Natural killer cell (primary cell): ENCODE measurements around the gene PRDX6. TPM values are rescaled to one million over a fixed set of nuclear protein-coding genes. Genes with fewer than 3 reads are reported as not detected.
"Not testable (repeated sequence)": the region's sequence is repeated elsewhere in the genome, so short reads cannot be mapped to it uniquely, and the experiment has no call there.

Source experiments
- ATAC-seq, 3 donors: fragments of 150-1000 bp in 2 of 3; fragments of 200-7000 bp in 1 of 3; cut with Tn5 transposase; 1 replicate in 1 of 3; 2 replicates in 2 of 3; pipeline ENCODE4 v1.10.0; 2021; ENCODE audit warnings: mild to moderate bottlenecking in 2 of 3, moderate library complexity in 2 of 3
- DNase-seq, 2 donors: peaks; one replicate each; pipeline versions ENCODE4 v3.0.0 to v3.0.0-alpha.2; 2013 to 2021; ENCODE audit warnings: mixed read lengths in 1 of 2
- H3K27ac ChIP-seq: one replicate; pipeline ENCODE4 v1.5.1; 2013; ENCODE audit warnings: mild to moderate bottlenecking, low read length
- H3K27me3 ChIP-seq: one replicate; pipeline ENCODE4 v1.6.1; 2013; ENCODE audit warnings: low read length; ENCODE audit not compliant: control insufficient read depth, insufficient read depth
- H3K36me3 ChIP-seq: one replicate; pipeline ENCODE4 v1.6.1; 2013; ENCODE audit warnings: low read length; ENCODE audit not compliant: control insufficient read depth, insufficient read depth
- H3K4me1 ChIP-seq: one replicate; pipeline ENCODE4 v1.6.1; 2013; ENCODE audit warnings: low read length; ENCODE audit not compliant: control insufficient read depth, insufficient read depth
- H3K4me3 ChIP-seq: one replicate; pipeline ENCODE4 v1.5.1; 2013; ENCODE audit warnings: low read length
- H3K9me3 ChIP-seq: one replicate; pipeline ENCODE4 v1.6.1; 2013; ENCODE audit warnings: low read length; ENCODE audit not compliant: control insufficient read depth, insufficient read depth
- H3K27ac Mint-ChIP-seq, 2 donors: one replicate each; pipeline ENCODE4 v1.8.0; 2022; ENCODE audit warnings: mild to moderate bottlenecking in 2 of 2, mixed read lengths in 2 of 2, moderate library complexity in 1 of 2
- H3K27me3 Mint-ChIP-seq, 2 donors: one replicate each; pipeline ENCODE4 v1.8.0; 2022; ENCODE audit warnings: low read depth in 2 of 2, mixed read lengths in 2 of 2
- H3K36me3 Mint-ChIP-seq: one replicate; pipeline ENCODE4 v1.8.0; 2022; ENCODE audit warnings: mixed read lengths
- H3K4me1 Mint-ChIP-seq, 2 donors: one replicate each; pipeline ENCODE4 v1.8.0; 2022; ENCODE audit warnings: mixed read lengths in 2 of 2
- H3K4me3 Mint-ChIP-seq: one replicate; pipeline ENCODE4 v1.8.0; 2022; ENCODE audit warnings: mild to moderate bottlenecking, moderate library complexity, mixed read lengths
- H3K9me3 Mint-ChIP-seq, 2 donors: one replicate each; pipeline ENCODE4 v1.8.0; 2022; ENCODE audit warnings: mixed read lengths in 2 of 2
- WGBS: methylation state at CpG from one replicate; pipeline ENCODE4 v1.1.7; 2013; ENCODE audit warnings: missing lambda C conversion rate; ENCODE audit not compliant: insufficient coverage; 5-methylcytosine and 5-hydroxymethylcytosine counted together
- intact Hi-C: fragments of 100-400 bp; cut with micrococcal nuclease; formaldehyde crosslinking; loops from one replicate; pipeline ENCODE4 v1.14.2; 2022
- total RNA-seq, 4 donors: library from RNA; stranded (reverse); fragments of 120-200 nt in 1 of 4; gene quantifications; one replicate each; pipeline versions ENCODE4 v1.2.3 to v1.2.4, GENCODE V29; 2013 to 2022
- TF ChIP-seq, protein P1 (sequence below): fragments of 200-600 bp; IDR thresholded peaks from one replicate; pipeline ENCODE4 v1.8.0; 2022; ENCODE audit warnings: antibody characterized with exemption

Gene PRDX6
- total RNA-seq, 3 donors from 2014 or later (not counting 1 experiment from before 2014, with no cell fraction given) = 95.2 to 99.9 (median 99.9) TPM

DNA sequence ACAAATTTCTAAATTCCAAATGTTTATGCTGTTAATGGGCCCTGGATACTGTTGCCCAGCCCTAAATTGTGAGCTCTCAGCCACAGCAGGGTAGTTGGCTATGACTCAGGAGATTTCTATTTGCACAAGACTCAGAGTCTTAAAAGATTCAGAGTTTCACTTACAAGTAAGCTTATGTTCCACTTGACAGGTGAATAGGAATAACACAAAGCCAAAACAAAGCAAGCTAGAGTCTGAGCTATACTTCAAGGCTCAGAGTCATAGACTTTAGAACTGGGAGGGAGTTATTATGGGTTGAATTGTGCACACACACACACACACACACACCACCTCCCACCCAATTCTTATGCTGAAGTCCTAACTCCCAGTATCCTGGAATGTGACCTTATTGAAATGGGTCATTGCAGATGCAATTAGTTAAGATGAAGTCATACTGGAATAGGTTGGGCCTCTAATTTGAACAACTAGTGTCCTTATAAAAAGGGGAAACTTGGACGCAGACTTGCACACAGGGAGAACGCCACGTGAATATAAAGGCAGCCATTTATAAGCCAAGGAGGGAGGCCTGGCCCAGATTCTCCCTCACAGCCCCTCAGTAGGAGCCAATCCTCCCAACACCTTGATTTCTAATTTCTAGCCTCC is 30.2 kb downstream of the PRDX6 start:
- H3K27me3 ChIP-seq = no peaks in the 10 kb centered on the region
- 98% methylated on average over 3 of the region's 3 CpGs for WGBS
- DNase-seq (no peak), ATAC-seq (no peak)
- Mint-ChIP-seq H3K4me1 (no peaks in the 10 kb centered on the region), H3K36me3 (no peaks in the 10 kb centered on the region), H3K9me3 (no peaks in the 10 kb centered on the region), H3K27me3 (no peaks in the 10 kb centered on the region), H3K4me3 (no peak overlapping the region), H3K27ac (no peak overlapping the region)
- TF ChIP-seq, protein P1, sequence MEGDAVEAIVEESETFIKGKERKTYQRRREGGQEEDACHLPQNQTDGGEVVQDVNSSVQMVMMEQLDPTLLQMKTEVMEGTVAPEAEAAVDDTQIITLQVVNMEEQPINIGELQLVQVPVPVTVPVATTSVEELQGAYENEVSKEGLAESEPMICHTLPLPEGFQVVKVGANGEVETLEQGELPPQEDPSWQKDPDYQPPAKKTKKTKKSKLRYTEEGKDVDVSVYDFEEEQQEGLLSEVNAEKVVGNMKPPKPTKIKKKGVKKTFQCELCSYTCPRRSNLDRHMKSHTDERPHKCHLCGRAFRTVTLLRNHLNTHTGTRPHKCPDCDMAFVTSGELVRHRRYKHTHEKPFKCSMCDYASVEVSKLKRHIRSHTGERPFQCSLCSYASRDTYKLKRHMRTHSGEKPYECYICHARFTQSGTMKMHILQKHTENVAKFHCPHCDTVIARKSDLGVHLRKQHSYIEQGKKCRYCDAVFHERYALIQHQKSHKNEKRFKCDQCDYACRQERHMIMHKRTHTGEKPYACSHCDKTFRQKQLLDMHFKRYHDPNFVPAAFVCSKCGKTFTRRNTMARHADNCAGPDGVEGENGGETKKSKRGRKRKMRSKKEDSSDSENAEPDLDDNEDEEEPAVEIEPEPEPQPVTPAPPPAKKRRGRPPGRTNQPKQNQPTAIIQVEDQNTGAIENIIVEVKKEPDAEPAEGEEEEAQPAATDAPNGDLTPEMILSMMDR = no peak
- no peaks in the 10 kb centered on the region for H3K36me3 ChIP-seq
- intact Hi-C loops = no loop called here
- H3K27ac ChIP-seq = no peak overlapping the region
- no peak overlapping the region for H3K4me3 ChIP-seq
- no peaks in the 10 kb centered on the region for H3K9me3 ChIP-seq
- no peaks in the 10 kb centered on the region for H3K4me1 ChIP-seq

DNA sequence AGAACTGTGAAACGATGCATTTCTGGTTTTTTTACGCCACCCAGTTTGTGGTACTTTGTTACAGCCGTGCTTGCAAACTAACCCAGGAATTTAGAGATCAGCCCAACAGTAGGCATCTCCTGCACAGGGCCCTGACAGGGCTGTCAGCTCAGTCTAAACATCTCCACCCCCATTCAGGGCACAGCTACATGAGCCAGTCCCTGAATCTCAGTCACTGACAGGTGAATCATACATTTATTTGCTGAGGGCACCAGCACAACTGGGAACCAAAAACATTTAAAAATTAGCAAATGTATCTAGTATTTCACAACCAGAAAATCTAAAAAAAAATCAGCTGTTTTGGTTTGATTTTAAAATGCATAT is 30.7 kb downstream of the PRDX6 start:
- Mint-ChIP-seq H3K36me3 (no peaks in the 10 kb centered on the region), H3K27me3 (no peaks in the 10 kb centered on the region), H3K4me1 (no peaks in the 10 kb centered on the region), H3K27ac (no peak overlapping the region), H3K4me3 (no peak overlapping the region), H3K9me3 (no peaks in the 10 kb centered on the region)
- H3K4me1 ChIP-seq = no peaks in the 10 kb centered on the region
- 91% methylated on average over 3 of the region's 3 CpGs for WGBS
- TF ChIP-seq, protein P1 = no peak
- ATAC-seq (no peak), DNase-seq (no peak)
- intact Hi-C loops = no loop called here
- no peaks in the 10 kb centered on the region for H3K9me3 ChIP-seq
- no peak overlapping the region for H3K27ac ChIP-seq
- no peaks in the 10 kb centered on the region for H3K27me3 ChIP-seq
- H3K36me3 ChIP-seq = no peaks in the 10 kb centered on the region
- no peak overlapping the region for H3K4me3 ChIP-seq

DNA sequence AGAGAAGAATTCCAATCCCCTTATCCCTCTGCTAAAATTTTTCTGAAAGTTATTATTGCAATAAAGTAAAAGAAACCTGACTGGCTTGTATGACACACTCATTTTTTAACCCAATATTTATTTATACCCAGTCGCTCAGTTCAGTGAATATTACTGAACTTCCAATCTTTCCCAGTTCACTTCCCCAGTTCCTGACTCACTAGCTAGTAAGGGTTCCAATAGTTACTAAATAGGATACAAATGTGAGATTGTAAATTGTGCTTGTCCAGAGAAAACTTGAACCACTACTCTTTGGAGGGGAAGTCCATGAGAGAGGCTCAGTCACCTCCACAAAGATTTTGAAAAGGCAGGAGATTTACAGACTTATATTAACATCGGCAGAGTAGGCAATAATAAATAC is 31.4 kb downstream of the PRDX6 start:
- no peak overlapping the region for H3K4me3 ChIP-seq
- no peak for ATAC-seq
- H3K27me3 ChIP-seq = no peaks in the 10 kb centered on the region
- Mint-ChIP-seq H3K9me3 (peaks cover 2% of the 10 kb centered on the region in 2 donors), H3K4me3 (no peak overlapping the region), H3K36me3 (peaks cover 3% of the 10 kb centered on the region), H3K27ac (no peak overlapping the region), H3K4me1 (no peaks in the 10 kb centered on the region), H3K27me3 (peaks cover 3 to 5% of the 10 kb centered on the region in 2 donors)
- intact Hi-C loops = no loop called here
- no peaks in the 10 kb centered on the region for H3K9me3 ChIP-seq
- 100% methylated on average over 2 of the region's 2 CpGs for WGBS
- TF ChIP-seq, protein P1 = no peak
- no peak for DNase-seq
- no peaks in the 10 kb centered on the region for H3K36me3 ChIP-seq
- no peak overlapping the region for H3K27ac ChIP-seq
- no peaks in the 10 kb centered on the region for H3K4me1 ChIP-seq

DNA sequence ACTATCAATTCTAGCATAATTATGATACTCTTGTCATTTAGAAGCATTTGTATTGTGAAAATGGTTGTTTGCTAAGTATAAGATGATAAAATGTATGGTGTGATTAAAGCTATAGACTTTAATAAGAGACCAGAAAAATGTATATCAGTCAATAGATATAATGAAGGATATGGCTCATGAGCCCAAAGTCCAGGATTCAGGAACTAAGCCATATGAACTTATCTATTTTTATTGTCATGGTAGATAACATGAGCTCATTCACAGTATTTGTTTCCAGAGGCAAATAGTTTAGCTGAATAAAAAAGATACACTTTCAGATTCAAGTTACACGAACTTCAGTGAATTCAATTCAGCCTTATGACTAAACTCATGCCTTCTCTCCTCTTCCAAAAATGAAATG is 32.7 kb downstream of the PRDX6 start:
- no peak for ATAC-seq
- H3K4me3 ChIP-seq = no peak overlapping the region
- 78% methylated on average over 1 of the region's 1 CpG for WGBS
- TF ChIP-seq, protein P1 = no peak
- H3K9me3 ChIP-seq = no peaks in the 10 kb centered on the region
- Mint-ChIP-seq H3K9me3 (peaks cover 4 to 5% of the 10 kb centered on the region in 2 donors), H3K36me3 (peaks cover 12% of the 10 kb centered on the region), H3K27ac (no peak overlapping the region), H3K27me3 (peaks cover 7 to 15% of the 10 kb centered on the region in 2 donors), H3K4me1 (no peaks in the 10 kb centered on the region), H3K4me3 (no peak overlapping the region)
- H3K27ac ChIP-seq = no peak overlapping the region
- H3K36me3 ChIP-seq = no peaks in the 10 kb centered on the region
- no peak for DNase-seq
- intact Hi-C loops = no loop called here
- H3K4me1 ChIP-seq = no peaks in the 10 kb centered on the region
- H3K27me3 ChIP-seq = no peaks in the 10 kb centered on the region

DNA sequence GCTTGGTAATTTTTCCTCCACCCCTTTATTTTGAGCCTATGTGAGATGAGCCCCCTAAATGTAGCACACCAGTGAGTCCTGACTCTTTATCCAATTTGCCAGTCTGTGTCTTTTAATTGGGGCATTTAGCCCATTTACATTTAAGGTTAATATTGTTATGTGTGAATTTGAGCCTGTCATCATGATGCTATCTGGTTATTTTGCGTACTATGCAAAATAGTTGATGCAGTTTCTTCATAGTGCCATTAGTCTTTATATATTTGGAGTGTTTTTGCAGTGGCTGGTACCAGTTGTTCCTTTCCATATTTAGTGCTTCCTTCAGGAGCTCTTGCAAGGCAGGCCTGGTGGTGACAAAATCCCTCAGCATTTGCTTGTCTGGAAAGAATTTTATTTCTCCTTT is 37.4 kb downstream of the PRDX6 start:
- Mint-ChIP-seq H3K27me3 (peaks cover 22 to 23% of the 10 kb centered on the region in 2 donors), H3K36me3 (peaks cover 12% of the 10 kb centered on the region)
- H3K27me3 ChIP-seq, ATAC-seq, H3K4me3 ChIP-seq, H3K27ac Mint-ChIP-seq, H3K27ac ChIP-seq, H3K9me3 Mint-ChIP-seq, intact Hi-C loops, H3K9me3 ChIP-seq, H3K4me1 ChIP-seq, H3K4me3 Mint-ChIP-seq, DNase-seq, H3K4me1 Mint-ChIP-seq, H3K36me3 ChIP-seq: not testable (repeated sequence)
- 100% methylated on average over 1 of the region's 1 CpG for WGBS
